Kidney epithelial cell (primary cell): ENCODE data around the gene C20orf96. TPM values are rescaled to one million over a fixed set of nuclear protein-coding genes. Genes with fewer than 3 reads are reported as not detected.

Experiments used
- DNase-seq: peaks from one replicate; pipeline ENCODE4 v3.0.0-alpha.2; 2010; ENCODE audit warnings: low read depth
- H3K27me3 ChIP-seq: 2 replicates; pipeline ENCODE4 v1.6.0; 2011; ENCODE audit warnings: low read length; ENCODE audit not compliant: control insufficient read depth, insufficient read depth
- H3K36me3 ChIP-seq: 2 replicates; pipeline ENCODE4 v1.5.1; 2011; ENCODE audit warnings: low read length; ENCODE audit not compliant: control insufficient read depth, insufficient read depth
- H3K4me3 ChIP-seq: 2 replicates; pipeline ENCODE4 v1.5.1; 2011; ENCODE audit warnings: low read depth, mild to moderate bottlenecking, control low read depth, low read length
- CTCF ChIP-seq: IDR thresholded peaks from 2 replicates; pipeline ENCODE4 v1.5.1; 2011; ENCODE audit warnings: mild to moderate bottlenecking, moderate library complexity, low read length, control low read depth, inconsistent platforms; ENCODE audit not compliant: insufficient read depth, poor library complexity, severe bottlenecking
- total RNA-seq: library from RNA; depleted of rRNA; stranded (reverse); fragments of >200 nt; gene quantifications from 2 replicates; pipeline ENCODE4 v1.2.3, GENCODE V29; 2015

C20orf96 gene
- total RNA-seq, 1 donor from 2014 or later, result 8.0 TPM

GRCh38 chr20:297925-298775, 7.6 kb upstream of the C20orf96 start:
- no peaks in the 10 kb centered on the region for H3K36me3 ChIP-seq
- peak; percentile 25 for DNase-seq
- no peaks in the 10 kb centered on the region for H3K27me3 ChIP-seq
- H3K4me3 ChIP-seq, result peak overlapping the region; percentile 62
- no peak for TF ChIP-seq CTCF

- Histone ChIP-seq H3K4me3 (peak within 1 kb of the TSS; percentile 62), H3K27me3 (no peaks in the 10 kb centered on the region), H3K36me3 (no peaks in the 10 kb centered on the region)
- peak; percentile 51 for DNase-seq
- no peak for TF ChIP-seq CTCF
These were observed 6.8 kb upstream of the C20orf96 start, which contains the start of gene ZCCHC3 for GRCh38 chr20:297098-297924. ZCCHC3 (plus strand) TSS chr20:297570; CDS start chr20:297587, 17 bp downstream.

- H3K36me3 ChIP-seq, result no peaks in the 10 kb centered on the region
- no peak for TF ChIP-seq CTCF
These were observed 5.3 kb upstream of the C20orf96 start for GRCh38 chr20:295804-296203.

GRCh38 chr20:294602-295001, 4.1 kb upstream of the C20orf96 start:
- no peak for DNase-seq
- Histone ChIP-seq H3K36me3 (no peaks in the 10 kb centered on the region), H3K4me3 (no peak overlapping the region), H3K27me3 (no peaks in the 10 kb centered on the region)
- TF ChIP-seq CTCF, result no peak

More at GRCh38 chr20:295804-296203, 5.3 kb upstream of the C20orf96 start:
- no peak overlapping the region for H3K4me3 ChIP-seq
- no peak for DNase-seq
- H3K27me3 ChIP-seq, result no peaks in the 10 kb centered on the region

GRCh38 chr20:289693-290083, 862 bp downstream of the C20orf96 start:
- H3K27me3 ChIP-seq, result no peaks in the 10 kb centered on the region
- DNase-seq, result no peak
- peak overlapping the region; percentile 81 for H3K4me3 ChIP-seq
- no peak for TF ChIP-seq CTCF
- H3K36me3 ChIP-seq, result no peaks in the 10 kb centered on the region
